ENCODE measurements around the gene CDO1.

Gene CDO1

GRCh38 chr5:115857057-115857479 lies 40.6 kb upstream of the CDO1 start:
- no peaks in the 10 kb centered on the region for H3K27me3 ChIP-seq (ENCODE audit: control insufficient read depth, insufficient read depth, low read length)
- H2AFZ ChIP-seq: no peak overlapping the region
- no peak overlapping the region for H3K9ac ChIP-seq
- H3K4me1 ChIP-seq: peaks cover 10% of the 10 kb centered on the region
- peaks cover 36% of the 10 kb centered on the region for H3K79me2 ChIP-seq
- no peak overlapping the region for H3K27ac ChIP-seq
- no peak overlapping the region for H3K4me3 ChIP-seq (ENCODE audit: low read depth, low read length)
- no peaks in the 10 kb centered on the region for H3K36me3 ChIP-seq (ENCODE audit: control insufficient read depth, insufficient read depth, low read length)
- H3K4me2 ChIP-seq (ENCODE audit: low read length): no peak overlapping the region
- no peak for TF ChIP-seq CTCF (IDR thresholded peaks at IDR 0.05)
- H3K9me3 ChIP-seq (ENCODE audit: control insufficient read depth, low read length): no peaks in the 10 kb centered on the region

- no peaks in the 10 kb centered on the region for H3K9me3 ChIP-seq (ENCODE audit: control insufficient read depth, low read length)
- no peak overlapping the region for H3K4me3 ChIP-seq (ENCODE audit: low read depth, low read length)
- H3K27me3 ChIP-seq (ENCODE audit: control insufficient read depth, insufficient read depth, low read length): no peaks in the 10 kb centered on the region
- H3K36me3 ChIP-seq (ENCODE audit: control insufficient read depth, insufficient read depth, low read length): no peaks in the 10 kb centered on the region
- no peak overlapping the region for H3K9ac ChIP-seq
- no peak overlapping the region for H3K4me2 ChIP-seq (ENCODE audit: low read length)
- H3K27ac ChIP-seq: no peak overlapping the region
- peaks cover 36% of the 10 kb centered on the region for H3K79me2 ChIP-seq
- H3K4me1 ChIP-seq: peaks cover 11% of the 10 kb centered on the region
- no peak overlapping the region for H2AFZ ChIP-seq
- TF ChIP-seq CTCF (IDR thresholded peaks at IDR 0.05): no peak
These were observed 39.5 kb upstream of the CDO1 start for GRCh38 chr5:115855959-115856358.

- Histone ChIP-seq H3K4me3 (ENCODE audit: low read depth, low read length) (no peak overlapping the region), H3K36me3 (ENCODE audit: control insufficient read depth, insufficient read depth, low read length) (no peaks in the 10 kb centered on the region), H3K79me2 (peaks cover 35% of the 10 kb centered on the region), H3K4me2 (ENCODE audit: low read length) (no peak overlapping the region), H3K9ac (no peak overlapping the region), H2AFZ (no peak overlapping the region), H3K9me3 (ENCODE audit: control insufficient read depth, low read length) (no peaks in the 10 kb centered on the region), H3K27me3 (ENCODE audit: control insufficient read depth, insufficient read depth, low read length) (no peaks in the 10 kb centered on the region), H3K4me1 (peaks cover 14% of the 10 kb centered on the region), H3K27ac (no peak overlapping the region)
- TF ChIP-seq CTCF (IDR thresholded peaks at IDR 0.05): no peak
These were observed 37.7 kb upstream of the CDO1 start for GRCh38 chr5:115854139-115854538.

GRCh38 chr5:115850744-115851416 lies 34.4 kb upstream of the CDO1 start:
- Histone ChIP-seq H2AFZ (no peak overlapping the region), H3K4me1 (peaks cover 6% of the 10 kb centered on the region), H3K79me2 (peaks cover 30% of the 10 kb centered on the region), H3K9me3 (ENCODE audit: control insufficient read depth, low read length) (no peaks in the 10 kb centered on the region), H3K27ac (no peak overlapping the region), H3K36me3 (ENCODE audit: control insufficient read depth, insufficient read depth, low read length) (no peaks in the 10 kb centered on the region), H3K4me3 (ENCODE audit: low read depth, low read length) (no peak overlapping the region), H3K4me2 (ENCODE audit: low read length) (no peak overlapping the region), H3K9ac (no peak overlapping the region), H3K27me3 (ENCODE audit: control insufficient read depth, insufficient read depth, low read length) (no peaks in the 10 kb centered on the region)
- no peak for TF ChIP-seq CTCF (IDR thresholded peaks at IDR 0.05)

- H3K9ac ChIP-seq: no peak overlapping the region
- peaks cover 34% of the 10 kb centered on the region for H3K79me2 ChIP-seq
- no peaks in the 10 kb centered on the region for H3K36me3 ChIP-seq (ENCODE audit: control insufficient read depth, insufficient read depth, low read length)
- no peaks in the 10 kb centered on the region for H3K9me3 ChIP-seq (ENCODE audit: control insufficient read depth, low read length)
- H3K4me1 ChIP-seq: peaks cover 6% of the 10 kb centered on the region
- TF ChIP-seq CTCF (IDR thresholded peaks at IDR 0.05): no peak
- no peak overlapping the region for H3K4me2 ChIP-seq (ENCODE audit: low read length)
- H3K27me3 ChIP-seq (ENCODE audit: control insufficient read depth, insufficient read depth, low read length): no peaks in the 10 kb centered on the region
- no peak overlapping the region for H3K27ac ChIP-seq
- H2AFZ ChIP-seq: no peak overlapping the region
- H3K4me3 ChIP-seq (ENCODE audit: low read depth, low read length): no peak overlapping the region
These were observed 32.9 kb upstream of the CDO1 start for GRCh38 chr5:115849258-115849798.

Data from parathyroid adenoma (tissue), 2 donors.